Activated T-cell treated with anti-CD3 and anti-CD28 coated beads for 4 hours (primary cell): ENCODE results near the gene GRP.

Experiments used
- DNase-seq: peaks from one replicate; pipeline ENCODE4 v3.0.0-alpha.2; 2020

GRP gene

GRCh38 chr18:59268721-59269562 is 49.0 kb downstream of the GRP start:
- no peak for DNase-seq

- no peak for DNase-seq
Observed at GRCh38 chr18:59269563-59270119, 49.7 kb downstream of the GRP start.

- no peak for DNase-seq
Observed at GRCh38 chr18:59270689-59271257, 50.8 kb downstream of the GRP start.

- no peak for DNase-seq
Observed at GRCh38 chr18:59271606-59272220, 51.8 kb downstream of the GRP start.

GRCh38 chr18:59272221-59272888 is 52.4 kb downstream of the GRP start:
- no peak for DNase-seq

GRCh38 chr18:59272891-59273758 is 53.2 kb downstream of the GRP start, which contains the start of gene RAX:
TSS of gene RAX (minus strand) at chr18:59273454. CDS start at chr18:59273206, 248 bp downstream.
- DNase-seq, result no peak

GRCh38 chr18:59273759-59274532 is 54.0 kb downstream of the GRP start:
- DNase-seq, result no peak

- DNase-seq, result no peak
Observed at GRCh38 chr18:59274533-59274928, 54.6 kb downstream of the GRP start.

- DNase-seq, result no peak
Observed at GRCh38 chr18:59275406-59275949, 55.5 kb downstream of the GRP start.

GRCh38 chr18:59276047-59276446 is 56.1 kb downstream of the GRP start:
- DNase-seq, result no peak

GRCh38 chr18:59278793-59279192 is 58.8 kb downstream of the GRP start:
- no peak for DNase-seq

- DNase-seq, result no peak
Observed at GRCh38 chr18:59279193-59279592, 59.2 kb downstream of the GRP start.

- DNase-seq, result no peak
Observed at GRCh38 chr18:59279722-59280121, 59.8 kb downstream of the GRP start.
